ENCODE data around the gene NACAD. TPM values are rescaled to one million over a fixed set of nuclear protein-coding genes. Genes with fewer than 3 reads are reported as not detected.

Gene NACAD
- total and polyA plus RNA-seq, 3 donors from 2014 or later: 6.9 to 12.0 (median 8.7) TPM

- no peaks in the 10 kb centered on the region for H3K36me3 ChIP-seq (ENCODE audit: low read depth, missing control alignments)
- no peak for DNase-seq
- H3K9me3 ChIP-seq: no peaks in the 10 kb centered on the region
- 92 to 98% methylated on average over 2 to 3 of the region's 3 CpGs for WGBS, 2 donors
- no peak overlapping the region for H3K4me3 ChIP-seq
- no peaks in the 10 kb centered on the region for H3K27me3 ChIP-seq
- intact Hi-C loops (cut with DNase I; ENCODE audit: low total_unique reads): no loop called here
- H3K27ac ChIP-seq: no peak overlapping the region
- no peak for TF ChIP-seq POLR2A (IDR thresholded peaks at IDR 0.05)
- no peak for TF ChIP-seq CTCF (IDR thresholded peaks at IDR 0.05)
- H3K4me1 ChIP-seq: no peaks in the 10 kb centered on the region
Measured at GRCh38 chr7:45067582-45067981, 21.2 kb downstream of the NACAD start.

GRCh38 chr7:45066409-45066808 is 22.4 kb downstream of the NACAD start:
- H3K4me3 ChIP-seq: no peak overlapping the region
- H3K27ac ChIP-seq: no peak overlapping the region
- no peak for DNase-seq
- TF ChIP-seq POLR2A (IDR thresholded peaks at IDR 0.05) (no peak), CTCF (IDR thresholded peaks at IDR 0.05) (no peak)
- H3K27me3 ChIP-seq: no peaks in the 10 kb centered on the region
- intact Hi-C loops (cut with DNase I; ENCODE audit: low total_unique reads): no loop called here
- H3K4me1 ChIP-seq: no peaks in the 10 kb centered on the region
- 86 to 88% methylated on average over 7 of the region's 7 CpGs for whole genome bisulfite sequencing, 2 donors
- no peaks in the 10 kb centered on the region for H3K9me3 ChIP-seq
- H3K36me3 ChIP-seq (ENCODE audit: low read depth, missing control alignments): no peaks in the 10 kb centered on the region

- Histone ChIP-seq H3K9me3 (no peaks in the 10 kb centered on the region), H3K4me3 (no peak overlapping the region), H3K4me1 (no peaks in the 10 kb centered on the region), H3K27me3 (no peaks in the 10 kb centered on the region), H3K36me3 (ENCODE audit: low read depth, missing control alignments) (no peaks in the 10 kb centered on the region), H3K27ac (no peak overlapping the region)
- intact Hi-C loops (cut with DNase I; ENCODE audit: low total_unique reads): no loop called here
- 81 to 83% methylated on average over 11 to 12 of the region's 12 CpGs for WGBS, 2 donors
- no peak for TF ChIP-seq POLR2A (IDR thresholded peaks at IDR 0.05)
- TF ChIP-seq CTCF (IDR thresholded peaks at IDR 0.05): no peak
- DNase-seq: no peak
Measured at GRCh38 chr7:45065031-45065995, 23.5 kb downstream of the NACAD start.

GRCh38 chr7:45064047-45064725 is 24.6 kb downstream of the NACAD start:
- TF ChIP-seq CTCF (IDR thresholded peaks at IDR 0.05) (no peak), POLR2A (IDR thresholded peaks at IDR 0.05) (no peak)
- Histone ChIP-seq H3K27ac (no peak overlapping the region), H3K27me3 (no peaks in the 10 kb centered on the region), H3K9me3 (no peaks in the 10 kb centered on the region), H3K36me3 (ENCODE audit: low read depth, missing control alignments) (no peaks in the 10 kb centered on the region), H3K4me1 (no peaks in the 10 kb centered on the region), H3K4me3 (no peak overlapping the region)
- 93 to 96% methylated on average over 11 to 16 of the region's 16 CpGs for WGBS, 2 donors
- no peak for DNase-seq
- intact Hi-C loops (cut with DNase I; ENCODE audit: low total_unique reads): no loop called here
